Transverse colon (tissue), 4 donors: Measurements from ENCODE around the gene ROR1. TPM values are rescaled to one million over a fixed set of nuclear protein-coding genes. Genes with fewer than 3 reads are reported as not detected.

Source experiments
- DNase-seq: peaks from one replicate; pipeline ENCODE4 v3.0.0-alpha.2; 2019
- H3K27ac ChIP-seq, 4 donors: fragments of 200-600 bp; sonication (generic); 2 replicates each; pipeline ENCODE4 v1.5.1; 2016 to 2018; ENCODE audit warnings: inconsistent platforms in 4 of 4
- H3K27me3 ChIP-seq: fragments of 200-600 bp; sonication (generic); 2 replicates; pipeline ENCODE4 v1.5.1; 2017; ENCODE audit warnings: inconsistent platforms
- H3K36me3 ChIP-seq, 4 donors: fragments of 200-600 bp; sonication (generic); 2 replicates each; pipeline ENCODE4 v1.5.1; 2017 to 2019; ENCODE audit warnings: inconsistent platforms in 4 of 4
- H3K4me1 ChIP-seq, 4 donors: fragments of 200-600 bp; sonication (generic); 2 replicates each; pipeline ENCODE4 v1.5.1; 2017 to 2020; ENCODE audit warnings: inconsistent platforms in 4 of 4
- H3K4me3 ChIP-seq, 4 donors: fragments of 200-600 bp; sonication (generic); 1 replicate in 1 of 4; 2 replicates in 3 of 4; pipeline versions ENCODE4 v1.5.1 to v1.6.1; 2017 to 2019; ENCODE audit warnings: inconsistent platforms in 4 of 4
- H3K9me3 ChIP-seq, 2 donors: fragments of 200-600 bp; sonication (generic); 2 replicates each; pipeline ENCODE4 v1.5.1; 2017 to 2019; ENCODE audit warnings: inconsistent platforms in 2 of 2
- CTCF ChIP-seq, 5 experiments: fragments of 200-600 bp in 3 of 5; fragments of 450-650 bp in 2 of 5; sonication (generic) in 3 of 5; IDR thresholded peaks; 1 replicate in 2 of 5; 2 replicates in 3 of 5; pipeline ENCODE4 v1.5.1; 2016 to 2017; ENCODE audit warnings: antibody characterized with exemption in 5 of 5, inconsistent platforms in 3 of 5, mild to moderate bottlenecking in 2 of 5, moderate library complexity in 1 of 5
- EP300 ChIP-seq: sonication (generic); formaldehyde crosslinking; IDR thresholded peaks from one replicate; pipeline ENCODE4 v1.6.1; 2017; ENCODE audit warnings: antibody characterized with exemption, low read depth
- POLR2A ChIP-seq: fragments of 450-650 bp; IDR thresholded peaks from one replicate; pipeline ENCODE4 v1.6.1; 2016; ENCODE audit warnings: antibody characterized with exemption, mild to moderate bottlenecking, moderate library complexity
- POLR2AphosphoS5 ChIP-seq, 3 donors: sonication (generic); formaldehyde crosslinking; IDR thresholded peaks; one replicate each; pipeline ENCODE4 v1.6.1; 2016; ENCODE audit warnings: antibody characterized with exemption in 3 of 3
- WGBS, 2 donors: methylation state at CpG; one replicate each; pipeline ENCODE4 v1.1.5; 2018; ENCODE audit warnings: low coverage in 1 of 2; 5-methylcytosine and 5-hydroxymethylcytosine counted together
- in situ Hi-C, 4 donors: fragments of 200-750 bp; cut with MboI; loops; one replicate each; pipeline versions ENCODE4 v1.15.0 to v1.15.1; 2017; ENCODE audit warnings: low sequenced_read_pairs in 3 of 4, low pct_ligation_motif_present in 1 of 4, low pct_unique_long_range_greater_than_20kb in 1 of 4
- intact Hi-C: fragments of 100-400 bp; cut with DNase I; formaldehyde crosslinking; loops from one replicate; pipeline ENCODE4 v1.15.1; 2023; ENCODE audit warnings: low total_unique reads
- total RNA-seq, 4 donors: library from RNA; depleted of rRNA; stranded (reverse); fragments of >200 nt; gene quantifications; one replicate each; pipeline ENCODE4 v1.1.0, GENCODE V29; 2016

Gene ROR1
- total RNA-seq, 4 donors from 2014 or later, result 3.0 to 6.7 (median 4.6) TPM

- Histone ChIP-seq H3K4me3 (no peak overlapping the region), H3K9me3 (no peaks in the 10 kb centered on the region), H3K27ac (no peak overlapping the region), H3K27me3 (no peaks in the 10 kb centered on the region), H3K4me1 (peaks cover 0 to 12% (median 0%) of the 10 kb centered on the region in 4 donors), H3K36me3 (no peaks in the 10 kb centered on the region)
- in situ Hi-C loops (no loop called here), intact Hi-C loops (no loop called here)
- TF ChIP-seq CTCF (IDR thresholded peaks at IDR 0.05) (no peak), POLR2A (no peak), EP300 (no peak), POLR2AphosphoS5 (IDR thresholded peaks at IDR 0.05) (no peak)
- DNase-seq, result no peak
- WGBS, 2 donors, result 81 to 97% methylated on average over 3 of the region's 3 CpGs
These were observed 247.2 kb downstream of the ROR1 start for GRCh38 chr1:64021066-64021465.

GRCh38 chr1:64025051-64025450, 251.2 kb downstream of the ROR1 start:
- no peak for DNase-seq
- Histone ChIP-seq H3K4me1 (peaks cover 0 to 4% (median 0%) of the 10 kb centered on the region in 4 donors), H3K4me3 (no peak overlapping the region), H3K27me3 (no peaks in the 10 kb centered on the region), H3K36me3 (no peaks in the 10 kb centered on the region), H3K9me3 (no peaks in the 10 kb centered on the region), H3K27ac (no peak overlapping the region)
- in situ Hi-C loops (no loop called here), intact Hi-C loops (no loop called here)
- WGBS, 2 donors, result 93% methylated on average over 3 to 4 of the region's 4 CpGs
- TF ChIP-seq EP300 (no peak), POLR2AphosphoS5 (IDR thresholded peaks at IDR 0.05) (no peak), POLR2A (no peak), CTCF (IDR thresholded peaks at IDR 0.05) (no peak)

- 89 to 92% methylated on average over 1 of the region's 1 CpG for WGBS, 2 donors
- intact Hi-C loops, result no loop called here
These were observed 255.2 kb downstream of the ROR1 start for GRCh38 chr1:64029037-64029436.

GRCh38 chr1:64030411-64030810, 256.6 kb downstream of the ROR1 start:
- Histone ChIP-seq H3K4me1 (no peaks in the 10 kb centered on the region), H3K27ac (no peak overlapping the region), H3K27me3 (no peaks in the 10 kb centered on the region), H3K4me3 (no peak overlapping the region), H3K9me3 (no peaks in the 10 kb centered on the region), H3K36me3 (no peaks in the 10 kb centered on the region)
- DNase-seq, result no peak
- in situ Hi-C loops (no loop called here), intact Hi-C loops (no loop called here)
- WGBS, 2 donors, result 74 to 92% methylated on average over 2 of the region's 2 CpGs
- TF ChIP-seq POLR2AphosphoS5 (IDR thresholded peaks at IDR 0.05) (no peak), CTCF (IDR thresholded peaks at IDR 0.05) (no peak), EP300 (no peak), POLR2A (no peak)

More at GRCh38 chr1:64029037-64029436, 255.2 kb downstream of the ROR1 start:
- Histone ChIP-seq H3K4me3 (no peak overlapping the region), H3K4me1 (no peaks in the 10 kb centered on the region), H3K27me3 (no peaks in the 10 kb centered on the region), H3K36me3 (no peaks in the 10 kb centered on the region), H3K27ac (no peak overlapping the region), H3K9me3 (no peaks in the 10 kb centered on the region)
- DNase-seq, result no peak
- no peak for TF ChIP-seq EP300
- TF ChIP-seq POLR2AphosphoS5 (IDR thresholded peaks at IDR 0.05), result no peak
- TF ChIP-seq CTCF (IDR thresholded peaks at IDR 0.05), result no peak
- TF ChIP-seq POLR2A, result no peak
- in situ Hi-C loops, result no loop called here
